GM21723 (cell line): ENCODE results near the gene TP73.
"Not testable (repeated sequence)": the region's sequence is repeated elsewhere in the genome, so short reads cannot be mapped to it uniquely, and the experiment has no call there.

ENCODE experiments used
- ATAC-seq: cut with Tn5 transposase; IDR thresholded peaks from one replicate; pipeline ENCODE4 v1.9.1; 2021; ENCODE audit warnings: mild to moderate bottlenecking, moderate library complexity; ENCODE audit not compliant: unreplicated experiment

The TP73 gene

DNA sequence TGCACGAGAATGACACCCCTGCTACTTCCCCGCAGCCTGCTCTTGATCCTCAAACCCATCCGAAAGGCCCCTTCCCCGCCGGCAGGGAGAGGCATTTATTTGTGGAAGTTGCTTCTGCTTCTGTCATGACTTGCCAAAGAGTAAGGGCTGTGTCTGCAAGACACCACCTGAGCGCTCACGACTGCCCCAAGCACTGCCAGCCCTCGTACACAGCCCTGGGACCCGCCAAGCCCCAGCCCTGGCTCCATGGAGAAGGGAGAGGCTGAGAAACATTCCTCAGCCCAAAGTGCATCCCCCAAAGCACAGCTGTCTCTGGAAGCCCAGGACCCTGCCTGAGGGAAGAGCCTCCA is 33.8 kb upstream of the TP73 start:
- no peak for ATAC-seq

DNA sequence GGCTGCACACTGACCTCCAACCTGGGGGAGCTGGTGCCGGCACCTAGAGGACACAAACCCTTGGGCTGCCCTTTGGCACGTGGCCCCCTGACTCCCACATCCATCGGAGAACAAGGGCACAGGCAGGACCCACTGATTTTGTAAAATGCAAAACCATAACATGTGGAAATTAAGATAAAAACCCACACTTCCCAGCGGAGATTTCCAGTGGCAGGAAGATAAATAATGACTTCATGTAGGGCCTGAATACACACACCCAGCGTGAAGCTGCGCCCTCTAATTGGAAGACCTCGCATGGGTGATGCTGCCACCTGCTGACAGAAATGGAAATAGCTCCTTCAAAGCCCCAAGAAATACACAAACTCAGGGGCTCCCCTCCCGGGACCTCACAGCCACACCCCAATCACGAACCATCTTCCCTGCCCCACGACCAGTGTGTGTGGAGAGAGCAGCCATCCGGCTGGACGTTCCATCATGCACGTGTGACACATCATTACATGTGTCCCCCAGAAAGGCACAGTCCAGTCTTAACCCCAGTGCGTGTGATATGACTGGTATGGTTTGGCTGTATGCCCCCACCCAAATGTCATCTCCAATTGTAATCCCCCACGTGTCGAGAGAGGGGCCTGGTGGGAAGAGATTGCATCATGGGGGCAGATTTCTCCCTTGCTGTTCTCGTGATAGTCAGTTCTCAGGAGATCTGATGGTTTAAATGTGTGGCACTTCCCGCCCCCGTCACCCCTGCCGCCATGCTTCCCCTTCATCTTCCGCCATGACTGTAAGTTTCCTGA is 33.2 kb upstream of the TP73 start:
- no peak for ATAC-seq

DNA sequence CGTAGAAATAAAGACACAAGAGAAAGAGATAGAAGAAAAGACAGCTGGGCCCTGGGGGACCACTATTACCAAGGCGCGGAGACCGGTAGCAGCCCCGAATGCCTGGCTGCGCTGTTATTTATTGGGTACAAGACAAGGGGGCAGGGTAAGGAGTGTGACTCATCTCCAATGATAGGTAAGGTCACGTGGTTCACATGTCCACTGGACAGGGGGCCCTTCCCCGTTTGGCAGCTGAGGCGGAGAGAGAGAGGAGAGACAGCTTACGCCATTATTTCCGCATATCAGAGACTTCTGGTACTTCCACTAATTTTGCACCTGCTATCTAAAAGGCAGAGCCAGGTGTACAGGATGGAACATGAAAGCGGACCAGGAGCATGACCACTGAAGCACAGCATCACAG is 31.6 kb upstream of the TP73 start:
- no peak for ATAC-seq

DNA sequence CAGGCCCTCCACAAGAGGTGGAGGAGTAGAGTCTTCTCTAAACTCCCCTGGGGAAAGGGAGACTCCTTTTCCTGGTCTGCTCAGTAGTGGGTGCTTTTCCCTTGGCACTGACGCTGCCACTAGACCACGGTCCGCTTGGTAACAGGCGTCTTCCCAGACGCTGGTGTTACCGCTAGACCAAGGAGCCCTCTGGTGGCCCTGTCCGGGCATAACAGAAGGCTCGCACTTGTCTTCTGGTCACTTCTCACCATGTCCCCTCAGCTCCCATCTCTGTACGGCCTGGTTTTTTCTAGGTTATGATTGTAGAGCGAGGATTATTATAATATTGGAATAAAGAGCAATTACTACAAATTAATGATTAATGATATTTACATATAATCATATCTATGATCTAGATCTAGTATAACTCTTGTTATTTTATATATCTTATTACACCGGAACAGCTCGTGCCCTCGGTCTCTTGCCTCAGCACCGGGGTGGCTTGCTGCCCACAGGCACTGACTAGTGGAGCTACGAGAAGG is 31.1 kb upstream of the TP73 start:
- ATAC-seq = not testable (repeated sequence)

DNA sequence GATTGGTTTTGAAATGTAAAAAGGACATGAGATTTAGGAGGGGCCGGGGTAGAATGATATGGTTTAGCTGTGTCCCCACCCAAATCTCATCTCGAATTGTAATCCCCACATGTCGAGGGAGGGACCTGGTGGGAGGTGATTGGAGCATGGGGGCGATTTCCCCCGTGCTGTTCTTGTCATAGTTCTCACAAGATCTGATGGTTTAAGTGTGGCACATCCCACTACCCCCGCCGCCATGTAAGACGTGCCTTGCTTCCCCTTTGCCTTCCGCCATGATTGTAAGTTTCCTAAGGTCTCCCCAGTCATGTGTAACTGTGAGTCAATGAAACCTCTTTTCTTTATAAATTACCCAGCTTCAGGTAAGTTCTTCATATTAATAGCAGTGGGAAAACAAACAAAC is 30.2 kb upstream of the TP73 start:
- ATAC-seq = not testable (repeated sequence)

DNA sequence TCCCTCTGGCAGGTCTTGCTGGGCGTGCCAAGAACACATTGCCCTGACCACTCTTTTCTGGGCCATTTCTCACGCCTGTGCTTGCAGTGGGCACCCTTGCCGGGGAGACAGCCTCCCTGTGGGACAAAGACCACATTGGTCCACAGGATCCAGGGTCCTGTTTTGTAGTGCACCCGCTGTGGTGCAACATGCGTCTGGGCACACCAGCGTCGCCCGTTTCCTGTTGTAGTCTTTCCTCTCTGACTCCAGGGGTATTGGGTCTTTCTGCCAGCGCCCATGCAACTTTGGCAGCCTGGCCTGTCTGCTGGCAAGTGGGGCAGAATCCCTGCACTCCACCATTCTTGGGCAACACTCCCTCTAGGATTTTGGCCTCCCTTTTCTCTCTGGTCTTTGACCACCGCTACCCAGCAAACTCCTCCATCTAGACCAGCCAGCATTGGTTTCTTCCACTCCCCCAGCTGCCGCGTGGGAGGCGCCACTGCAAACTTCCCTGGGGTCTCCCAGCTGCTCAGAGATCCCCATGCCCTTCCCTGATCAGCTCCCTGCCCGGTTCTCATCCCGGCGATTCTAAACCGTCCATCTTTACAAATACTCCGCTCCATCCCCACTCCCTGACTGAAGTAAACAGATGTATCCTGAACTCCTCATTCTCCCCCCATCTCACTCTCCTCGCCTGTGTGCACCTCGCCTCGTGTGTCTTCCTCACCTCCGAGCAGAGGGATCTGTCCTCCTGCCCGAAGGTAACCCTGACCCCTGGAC is 28.7 kb upstream of the TP73 start:
- ATAC-seq = no peak

DNA sequence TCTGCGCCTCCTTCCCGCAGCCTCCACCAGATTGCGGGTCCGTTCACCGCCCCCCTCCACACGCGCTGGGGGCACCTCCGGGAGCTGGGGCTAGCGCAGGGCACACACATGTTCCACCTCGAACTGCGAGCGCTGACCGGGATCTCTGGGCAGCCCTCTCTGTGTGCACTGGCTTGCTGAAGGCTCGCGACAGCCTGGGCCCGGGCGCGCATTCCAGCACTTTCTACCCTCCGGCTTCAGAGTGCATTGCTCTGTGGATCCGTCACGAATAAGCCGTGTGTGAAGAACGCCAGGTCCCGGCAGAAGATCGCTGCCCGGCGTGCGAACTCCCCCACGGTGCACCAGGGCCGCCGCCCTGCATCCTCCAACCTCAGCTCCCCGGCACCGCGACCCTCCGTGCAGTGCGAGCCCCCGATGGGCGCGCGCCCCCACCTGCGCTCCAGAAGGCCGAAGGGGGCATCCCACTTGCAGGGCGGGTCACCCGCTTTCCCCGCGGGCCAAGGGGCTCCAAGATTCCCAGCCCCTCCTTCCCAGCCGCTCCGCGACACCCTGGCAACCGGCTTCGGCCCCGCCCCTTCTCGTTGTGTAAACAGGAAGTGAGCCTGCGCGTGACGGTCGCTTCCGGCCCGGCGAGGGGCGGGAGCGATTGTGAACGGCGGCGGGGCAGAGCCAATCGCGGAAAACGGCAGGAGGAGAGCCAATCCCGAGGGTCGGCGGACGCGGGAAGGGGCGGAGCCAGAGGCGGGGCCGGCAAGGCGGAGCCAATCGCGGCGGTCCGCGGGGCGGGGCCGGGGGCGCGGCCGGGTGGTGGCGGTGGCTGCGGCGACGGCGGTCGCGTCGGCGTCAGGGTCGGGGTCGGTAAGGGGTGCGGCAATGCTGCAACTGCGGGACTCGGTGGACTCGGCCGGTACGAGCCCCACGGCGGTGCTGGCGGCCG is 27.8 kb upstream of the TP73 start, which contains the start of gene TPRG1L:
TPRG1L (plus strand) TSS at position 816 of the 937 bp plus-strand sequence; CDS start at position 874, 58 bp downstream.
- peak; percentile 89 for ATAC-seq

DNA sequence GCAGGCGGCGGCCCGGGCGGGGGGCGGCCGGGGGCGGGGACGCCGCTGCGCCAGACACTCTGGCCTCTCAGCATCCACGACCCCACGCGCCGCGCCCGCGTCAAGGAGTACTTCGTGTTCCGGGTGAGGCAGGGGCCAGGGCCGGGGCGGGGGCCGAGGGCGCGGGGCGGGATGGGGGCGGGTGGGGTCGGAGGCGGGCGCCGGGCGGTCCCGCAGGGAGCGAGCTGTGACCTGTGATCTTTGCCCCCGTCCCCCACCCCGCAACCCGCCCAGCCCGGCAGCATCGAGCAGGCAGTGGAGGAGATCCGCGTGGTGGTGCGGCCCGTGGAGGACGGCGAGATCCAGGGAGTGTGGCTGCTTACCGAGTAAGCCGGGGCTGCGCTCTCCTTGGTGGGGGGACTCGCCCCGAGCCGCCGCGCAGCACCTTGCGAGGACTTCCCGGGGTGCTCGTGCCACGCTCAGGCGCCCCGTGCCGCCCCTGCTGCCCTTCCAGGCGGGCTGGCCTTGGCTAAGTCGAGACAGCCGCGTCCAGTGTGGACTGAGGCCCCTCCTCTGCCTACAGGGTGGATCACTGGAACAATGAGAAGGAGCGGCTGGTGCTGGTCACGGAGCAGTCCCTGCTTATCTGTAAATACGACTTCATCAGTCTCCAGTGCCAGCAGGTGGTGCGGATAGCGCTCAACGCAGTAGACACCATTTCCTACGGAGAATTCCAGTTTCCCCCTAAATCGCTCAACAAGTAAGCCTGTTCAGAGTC is 27.0 kb upstream of the TP73 start:
- peak; percentile 21 for ATAC-seq

DNA sequence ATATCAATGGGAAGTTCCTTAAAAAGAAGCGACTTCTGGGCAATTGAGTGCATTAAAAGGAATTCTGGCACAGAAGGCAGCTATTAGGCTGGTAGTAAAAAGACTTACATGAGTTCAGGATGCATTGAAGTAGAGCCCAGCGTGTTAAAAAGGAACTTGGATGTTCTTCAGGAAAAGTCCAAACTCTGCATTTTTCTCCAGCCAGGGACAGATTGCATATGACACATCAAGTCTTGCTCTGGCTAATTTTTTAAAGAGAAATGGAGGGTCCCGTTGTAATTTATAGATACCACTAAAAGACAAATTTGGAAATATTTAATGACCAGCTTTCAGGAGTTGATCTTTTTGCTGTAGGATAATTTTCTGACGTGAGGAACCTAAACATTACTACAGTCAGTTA is 26.3 kb upstream of the TP73 start:
- ATAC-seq = no peak

DNA sequence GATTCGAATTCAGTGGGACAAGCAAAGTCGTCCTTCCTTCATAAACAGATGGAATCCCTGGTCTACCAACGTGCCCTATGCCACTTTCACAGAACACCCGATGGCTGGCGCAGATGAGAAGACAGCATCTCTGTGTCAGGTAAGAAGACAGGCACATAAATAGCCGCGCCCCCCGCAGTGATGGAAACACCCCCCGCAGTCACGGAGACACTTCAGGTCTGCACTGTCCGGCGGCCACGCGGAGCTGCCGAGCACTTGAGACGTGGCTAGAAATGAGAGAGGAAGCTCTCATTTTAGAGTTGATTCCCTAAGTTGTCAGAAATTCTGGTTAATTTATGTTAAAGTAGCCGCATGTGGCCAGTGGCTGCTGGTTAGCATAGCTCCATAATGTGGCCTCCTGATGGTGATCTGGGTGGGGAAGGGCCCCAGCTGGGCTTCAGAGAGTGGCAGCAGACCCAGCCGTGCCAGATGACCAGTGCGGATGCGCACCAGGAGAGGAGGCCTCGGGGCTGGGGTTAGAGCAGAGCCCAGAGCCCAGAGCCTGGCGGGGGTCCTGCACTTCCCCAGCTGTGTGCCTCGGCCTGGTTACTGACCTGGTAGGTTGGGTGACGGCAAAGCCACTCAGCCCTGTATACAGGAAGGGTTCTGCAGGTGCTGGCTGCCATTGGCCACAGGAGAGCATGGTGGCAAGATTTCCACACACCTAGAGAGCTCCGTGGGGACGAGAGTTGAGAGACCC is 24.6 kb upstream of the TP73 start:
- ATAC-seq = no peak

DNA sequence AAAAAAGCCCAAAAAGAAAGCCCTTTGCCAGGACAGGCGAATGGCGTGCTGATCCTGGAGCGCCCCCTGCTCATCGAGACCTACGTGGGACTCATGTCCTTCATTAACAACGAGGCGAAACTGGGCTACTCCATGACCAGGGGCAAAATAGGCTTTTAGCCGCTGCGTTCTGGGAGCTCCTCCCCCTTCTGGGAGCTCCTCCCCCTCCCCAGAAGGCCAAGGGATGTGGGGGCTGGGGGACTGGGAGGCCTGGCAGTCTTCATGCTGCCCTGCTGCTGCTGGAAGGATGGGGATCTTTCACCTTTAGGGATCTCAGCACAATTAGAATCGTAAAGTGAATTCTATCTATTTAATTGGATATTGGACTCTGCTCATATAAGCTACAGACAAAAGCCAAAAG is 23.9 kb upstream of the TP73 start:
- no peak for ATAC-seq

DNA sequence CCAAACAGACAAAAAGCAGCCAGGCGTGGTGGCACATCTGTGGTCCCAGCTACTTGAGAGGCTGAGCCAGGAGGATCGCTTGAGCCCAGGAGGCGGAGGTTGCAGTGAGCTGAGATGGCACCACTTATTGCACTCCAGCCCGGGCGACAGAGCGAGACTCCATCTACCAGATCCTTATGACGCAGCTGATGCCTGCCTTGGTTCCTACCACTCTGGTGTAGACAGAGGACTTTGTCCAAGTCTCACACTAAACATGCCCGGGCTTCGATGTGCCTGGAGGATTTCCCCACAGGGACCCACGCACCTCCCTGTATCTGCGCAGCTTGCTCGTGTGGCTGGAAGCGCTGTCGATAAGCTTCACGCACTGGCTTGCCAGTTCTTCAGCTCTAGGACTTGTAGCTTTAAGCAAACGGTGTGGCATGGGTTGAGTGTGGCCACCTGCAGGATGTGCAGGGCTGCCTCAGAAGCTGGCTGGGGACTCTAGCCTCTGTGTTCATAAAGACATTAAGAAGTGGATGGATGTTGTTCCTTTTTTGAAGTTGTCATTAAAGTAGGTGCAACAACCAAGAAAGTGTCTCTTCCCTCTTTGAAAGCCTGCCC is 22.7 kb upstream of the TP73 start:
- ATAC-seq = no peak

DNA sequence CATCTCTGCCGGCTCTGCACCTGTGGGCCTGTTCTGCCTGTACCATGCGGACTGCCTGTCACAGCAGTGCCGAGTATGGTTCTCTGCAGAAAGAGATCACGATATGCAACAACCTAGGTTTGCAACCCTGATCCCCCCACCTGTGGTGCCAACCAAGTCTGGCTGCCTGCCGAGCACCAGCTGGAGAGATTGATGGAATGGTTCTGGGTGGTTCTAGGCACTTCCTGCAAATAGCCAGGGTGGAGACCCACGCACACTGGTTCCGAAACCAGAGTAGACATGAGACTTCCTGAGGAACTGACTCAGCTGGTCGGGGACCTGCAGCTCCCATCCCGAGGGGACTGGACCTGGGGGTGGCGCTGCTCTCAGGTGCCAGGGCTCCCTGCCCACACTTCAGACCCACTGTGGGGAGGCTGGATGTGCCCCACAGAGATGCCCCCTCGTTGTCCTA is 22.1 kb upstream of the TP73 start:
- no peak for ATAC-seq

DNA sequence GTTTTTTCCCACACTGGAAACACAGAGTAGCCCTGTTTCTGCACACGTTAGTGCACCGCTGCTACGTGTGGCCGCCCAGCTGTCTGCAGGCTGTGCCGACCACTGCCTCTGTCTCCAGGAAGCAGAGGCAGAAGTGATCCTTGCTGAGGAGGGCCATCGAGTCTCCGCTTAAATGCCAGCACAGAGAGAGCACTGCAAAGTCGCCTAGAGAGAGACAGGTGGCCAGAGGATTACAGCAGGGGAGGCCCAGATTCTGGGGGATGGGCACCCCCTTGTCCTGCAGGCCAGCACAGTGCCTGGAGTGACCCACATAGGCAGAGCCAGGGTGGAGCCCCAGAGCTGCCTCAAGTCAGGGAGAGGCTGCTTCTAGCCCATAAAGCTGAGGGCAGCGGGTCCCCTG is 21.4 kb upstream of the TP73 start:
- ATAC-seq = no peak

DNA sequence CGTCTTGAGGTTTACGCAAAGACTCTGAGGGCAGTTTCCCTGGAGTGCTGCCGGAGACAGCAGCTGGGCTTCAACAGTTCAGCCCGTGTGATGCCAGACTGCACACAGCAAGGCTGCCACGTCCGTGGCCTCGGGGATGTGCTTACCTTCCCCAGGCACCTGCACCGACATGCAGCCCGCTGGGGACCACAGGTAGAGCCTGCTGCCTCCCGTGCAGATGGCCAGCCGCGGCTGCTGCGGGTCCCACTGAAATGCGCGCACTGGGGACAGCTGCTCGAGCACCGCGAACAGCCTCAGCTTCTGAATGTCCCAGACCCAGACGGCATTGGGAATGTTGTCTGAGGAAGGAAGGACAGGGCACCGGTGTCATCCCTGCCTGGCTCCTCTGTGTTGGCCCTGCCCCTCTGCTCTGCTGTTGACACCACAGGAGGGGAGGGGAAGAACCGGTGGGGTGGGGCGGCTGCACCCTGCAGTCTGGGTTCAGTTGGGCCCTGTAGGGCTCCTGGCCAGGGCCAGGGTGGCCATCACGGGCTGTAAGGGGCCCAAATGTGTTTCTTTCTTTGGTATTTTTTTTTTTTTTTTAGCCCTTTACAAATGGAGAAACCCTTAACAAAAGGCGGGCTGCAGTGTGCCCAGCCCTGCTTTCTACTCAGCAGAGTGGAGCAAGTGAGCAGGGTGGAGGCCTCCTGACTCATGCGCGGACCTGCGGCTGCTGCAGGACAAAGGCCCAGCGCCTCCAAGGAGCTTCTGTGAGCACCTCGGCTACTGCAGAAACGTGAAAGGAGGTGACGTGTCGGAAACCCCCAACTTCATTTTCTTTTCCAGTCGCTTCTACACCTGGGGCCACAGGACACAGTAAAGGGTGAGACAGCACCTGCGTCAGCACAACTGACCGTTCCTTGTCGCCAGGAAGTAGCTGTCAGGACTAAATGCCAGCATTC is 20.7 kb upstream of the TP73 start:
- no peak for ATAC-seq

DNA sequence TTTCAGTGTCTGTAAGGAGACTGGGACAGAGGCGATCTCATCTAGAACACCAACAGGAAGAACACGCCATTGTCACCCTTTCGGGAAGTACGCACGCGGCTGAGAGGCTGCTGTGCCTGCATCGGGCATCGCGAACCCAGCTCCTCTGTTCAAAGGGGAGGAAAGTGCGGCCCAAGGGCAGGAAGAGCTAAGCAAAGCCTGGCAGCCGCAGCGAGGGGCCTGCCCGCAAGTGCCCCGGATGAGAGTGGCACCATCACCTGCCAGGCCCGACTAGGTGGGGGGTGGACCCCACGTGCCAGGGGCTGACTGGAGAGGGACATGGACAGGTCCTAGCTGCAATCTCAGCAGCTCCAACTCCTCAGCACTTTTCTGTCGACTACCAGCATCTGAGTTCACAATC is 20.0 kb upstream of the TP73 start:
- no peak for ATAC-seq

DNA sequence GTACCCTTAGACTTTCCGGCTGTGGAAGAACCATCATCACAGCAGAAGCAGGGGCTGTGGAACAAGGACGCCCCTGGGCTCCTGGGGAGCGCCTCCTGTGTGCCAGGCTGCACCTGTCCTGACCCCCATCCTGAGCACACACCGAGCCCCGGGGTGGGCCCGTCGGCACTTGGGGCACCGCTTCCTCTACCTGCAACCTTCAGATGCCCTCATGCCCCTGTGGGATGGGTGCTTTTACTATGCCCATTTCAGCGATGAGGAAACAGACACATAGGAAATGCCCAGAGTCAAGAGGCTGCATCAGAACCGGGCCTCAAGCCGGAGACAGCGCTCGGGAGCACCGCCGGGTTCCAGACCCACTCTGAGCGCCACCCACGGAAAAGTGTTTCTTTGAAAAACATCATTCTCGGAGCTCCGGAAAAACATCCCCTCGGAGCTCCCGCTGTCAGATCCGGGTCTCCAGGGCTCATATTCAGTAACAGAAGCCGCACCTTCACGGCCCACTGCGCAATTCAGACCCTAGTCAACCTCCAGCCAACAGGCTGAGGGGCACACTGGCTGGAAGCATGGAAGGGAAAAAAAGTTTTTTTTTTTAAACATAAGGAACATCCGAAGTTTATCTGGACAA is 19.5 kb upstream of the TP73 start:
- ATAC-seq = no peak
